Islet of Langerhans (tissue), 1 donor: ENCODE measurements around the gene RTEL1.

ENCODE experiments used
- FAIRE-seq: peaks from one replicate; lab custom pipeline; 2011; peaks lifted over from hg19 to GRCh38; lab: Jason Lieb, UNC

Gene RTEL1

GRCh38 chr20:63700199-63701050, 42.3 kb downstream of the RTEL1 start:
- FAIRE-seq, result no peak

DNA sequence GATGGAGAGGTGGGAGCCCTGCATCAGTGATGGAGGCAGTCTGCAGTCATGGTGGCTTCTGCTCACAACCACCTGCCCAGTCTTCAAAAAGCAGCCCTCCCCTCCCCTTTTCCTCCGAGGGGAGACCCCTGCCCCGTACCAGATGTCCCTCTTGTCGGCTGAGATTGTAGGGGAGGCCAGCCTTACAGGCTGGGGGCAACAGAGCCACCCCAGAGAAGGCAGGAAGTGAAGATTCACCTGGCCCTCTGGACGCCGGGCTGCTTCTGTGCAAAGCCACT, 42.9 kb downstream of the RTEL1 start:
- no peak for FAIRE-seq

DNA sequence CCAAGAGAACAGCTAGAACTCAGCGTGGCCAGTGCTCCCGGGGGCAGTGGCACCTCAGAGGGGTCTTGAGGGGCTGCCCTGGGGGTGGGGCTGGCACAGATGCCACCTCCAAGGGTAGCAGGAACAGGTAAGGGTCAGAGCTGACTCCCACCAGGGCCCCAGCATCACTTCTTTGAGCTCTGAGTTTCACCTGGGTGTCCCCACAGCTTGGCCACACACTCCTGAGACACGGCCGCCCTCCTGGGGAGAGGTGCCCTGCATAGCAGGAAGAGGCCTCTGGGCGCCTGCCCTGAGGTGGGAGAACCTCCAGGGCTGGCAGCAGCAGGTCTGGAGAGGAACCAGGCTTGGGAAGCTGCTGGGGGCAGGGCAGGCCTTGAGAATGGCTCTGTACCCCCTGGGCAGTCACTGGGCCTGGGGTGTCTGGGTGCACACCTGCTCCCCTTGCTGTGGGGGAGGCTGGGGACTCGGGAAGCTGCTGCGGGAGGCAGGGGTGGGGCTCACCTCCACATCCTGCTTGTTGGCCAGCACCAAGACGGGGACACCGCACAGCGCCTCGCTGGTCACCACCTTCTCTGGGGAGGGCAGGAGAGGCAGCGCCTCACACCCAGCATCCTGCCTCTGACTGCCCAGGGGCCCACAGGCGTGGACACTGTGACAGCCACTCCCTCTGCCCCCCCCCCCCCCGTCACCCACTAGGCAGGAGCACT, 43.4 kb downstream of the RTEL1 start:
- FAIRE-seq, result no peak

DNA sequence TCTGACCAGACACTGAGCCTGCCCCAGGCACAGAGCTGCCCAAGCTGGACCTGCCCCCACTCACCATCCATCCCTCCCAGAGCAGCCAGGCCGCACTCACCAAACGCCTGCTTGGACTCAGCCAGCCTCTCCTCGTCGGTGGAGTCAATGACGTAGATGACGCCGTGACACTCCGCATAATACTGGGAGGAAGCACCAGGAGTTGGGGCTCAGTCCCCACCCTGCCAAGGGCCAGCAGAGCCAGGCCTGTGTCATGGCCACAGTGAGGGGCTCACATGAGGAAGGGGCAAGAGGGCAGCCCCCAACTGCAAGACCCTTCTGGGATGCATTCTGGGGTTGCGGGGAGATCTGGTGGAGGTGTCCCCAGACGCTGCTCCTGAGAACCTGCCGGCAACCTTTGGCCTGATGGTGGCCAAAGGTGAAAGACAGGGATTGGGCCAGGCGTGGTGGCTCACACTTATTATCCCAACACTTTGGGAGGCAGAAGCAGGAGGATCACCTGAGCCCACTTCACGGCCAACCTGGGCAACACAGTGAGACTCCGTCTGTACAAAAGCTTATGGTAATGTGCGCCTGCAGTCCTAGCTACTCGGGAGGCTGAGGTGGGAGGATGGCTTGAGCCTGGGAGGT, 44.0 kb downstream of the RTEL1 start:
- FAIRE-seq, result no peak

- FAIRE-seq, result no peak
Measured at GRCh38 chr20:63702751-63703470, 44.8 kb downstream of the RTEL1 start.

DNA sequence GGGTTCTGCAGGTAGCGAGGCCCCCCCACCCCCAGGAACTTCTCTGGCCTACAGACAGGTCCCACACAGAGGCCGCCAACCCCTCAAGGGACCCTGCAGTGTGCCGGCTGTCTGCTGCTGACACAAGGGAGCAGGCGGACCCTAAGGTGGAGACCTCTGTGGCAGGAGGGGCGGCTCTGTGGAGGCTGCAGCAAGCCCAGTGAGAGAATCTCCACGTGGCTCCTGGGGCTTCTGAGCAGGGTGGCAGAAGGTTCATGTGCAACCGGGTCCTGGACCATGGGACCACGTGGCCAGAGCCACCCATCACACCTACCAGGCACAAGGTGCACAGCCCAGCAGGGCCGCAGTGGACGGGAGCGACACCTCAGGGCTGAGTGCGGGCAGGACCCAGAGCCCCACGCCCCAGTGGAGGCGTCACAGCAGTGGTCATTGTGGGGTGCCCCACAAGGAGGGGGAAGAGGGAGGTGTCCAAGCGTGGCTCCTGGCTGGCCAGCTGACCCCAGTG, 45.4 kb downstream of the RTEL1 start:
- no peak for FAIRE-seq

GRCh38 chr20:63703976-63704748, 46.0 kb downstream of the RTEL1 start:
- no peak for FAIRE-seq

GRCh38 chr20:63704749-63705117, 46.6 kb downstream of the RTEL1 start:
- FAIRE-seq, result no peak

DNA sequence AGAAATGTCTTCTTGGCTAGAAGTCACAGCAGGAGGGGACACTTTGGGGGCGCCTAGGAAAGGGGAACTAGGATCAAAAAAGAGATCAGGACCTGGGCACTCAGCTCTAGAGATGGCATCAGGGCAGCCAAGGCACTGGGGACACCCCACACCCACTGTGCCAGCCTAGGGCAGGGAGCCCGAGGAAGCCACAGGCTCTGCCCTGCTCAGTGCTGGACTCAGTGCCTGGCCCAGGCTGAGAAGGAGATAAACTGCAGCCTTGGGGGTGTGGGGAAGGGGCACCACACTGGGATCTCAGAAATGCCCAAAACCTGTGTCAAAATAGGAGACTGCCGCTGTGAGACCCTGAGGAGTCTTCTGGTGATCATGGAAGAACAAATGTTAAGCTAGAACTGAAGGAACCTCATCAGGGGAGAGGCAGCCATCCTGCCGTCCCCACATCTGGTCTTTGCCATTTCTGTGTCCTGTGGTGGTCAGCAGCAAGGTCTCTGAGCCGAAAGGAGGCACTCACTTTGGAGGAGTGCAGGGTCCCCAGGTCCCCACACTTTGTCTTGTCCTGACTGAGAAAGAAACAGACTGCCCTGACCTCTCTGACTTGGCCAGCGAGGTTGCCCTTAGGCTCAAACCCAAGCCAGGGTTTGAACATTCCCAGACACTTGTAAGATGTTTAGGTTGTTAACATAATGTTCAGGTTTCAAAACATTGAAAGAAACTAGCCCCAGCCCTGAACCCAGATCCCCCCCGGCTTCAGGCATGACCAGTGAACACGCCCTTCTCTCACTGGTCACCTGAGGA, 47.3 kb downstream of the RTEL1 start:
- FAIRE-seq, result no peak

DNA sequence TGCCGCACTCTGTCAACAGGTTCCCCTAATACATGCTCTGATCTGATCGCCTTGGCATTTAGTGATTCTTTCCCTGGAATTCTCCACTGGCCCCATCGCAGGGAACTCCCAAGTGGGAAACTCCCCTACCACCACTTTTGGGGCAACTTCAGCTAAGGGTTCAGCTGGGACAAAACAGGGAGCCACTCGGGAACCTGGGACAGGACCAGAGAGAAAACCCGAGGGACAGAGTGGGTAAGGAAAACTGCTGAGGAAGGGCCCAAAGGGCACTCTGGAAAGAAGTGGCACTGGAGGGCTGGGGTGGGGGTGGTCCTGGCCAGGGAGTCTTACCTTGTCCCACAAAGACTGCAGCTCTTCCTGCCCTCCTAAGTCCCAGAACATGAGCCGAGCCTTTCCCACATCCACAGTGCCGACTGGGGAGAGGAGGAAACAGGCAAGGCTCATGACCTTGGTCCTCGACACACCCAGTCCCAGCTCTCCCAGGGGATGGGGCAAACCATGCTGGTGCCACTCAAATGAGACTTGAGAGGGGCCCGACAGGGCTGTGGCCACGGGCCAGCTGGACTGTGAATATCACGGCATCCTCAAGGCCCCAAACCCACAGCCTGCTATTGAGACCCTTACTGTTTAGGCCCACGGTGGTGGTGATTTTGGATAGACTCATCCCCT, 48.0 kb downstream of the RTEL1 start:
- no peak for FAIRE-seq

DNA sequence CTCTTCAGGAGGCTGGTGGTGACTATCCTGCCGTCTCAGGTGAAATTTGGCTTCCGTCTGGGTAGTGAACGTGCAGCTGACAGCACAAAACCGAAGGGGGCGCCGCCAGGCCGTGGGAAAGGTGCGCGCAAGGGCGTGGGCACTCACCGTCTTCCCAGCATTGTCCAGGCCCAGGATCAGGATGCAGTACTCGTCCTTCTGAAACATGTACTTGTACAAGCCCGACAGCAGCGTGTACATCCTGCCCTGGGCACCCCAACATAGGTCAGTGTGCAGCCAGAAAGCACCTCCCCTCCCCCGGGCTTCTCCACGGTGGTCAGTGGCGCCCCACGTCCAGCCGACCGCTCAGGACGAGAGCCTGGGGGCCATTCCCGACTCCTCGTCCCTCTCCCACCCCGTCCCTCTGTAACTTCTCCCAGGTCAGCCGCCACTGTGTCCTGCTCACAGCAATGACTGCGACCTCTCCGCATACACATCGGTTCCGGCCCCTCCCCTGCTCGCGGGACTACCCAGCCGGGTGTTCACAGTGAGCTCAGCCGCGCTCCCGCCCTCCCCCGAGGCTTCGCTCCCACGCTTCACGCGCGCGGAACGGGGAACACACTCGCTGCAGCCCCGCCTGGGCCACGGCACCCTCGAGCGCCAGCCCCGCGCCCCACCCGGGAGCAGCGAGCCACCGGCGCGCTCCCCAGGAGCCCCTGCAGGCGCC, 48.9 kb downstream of the RTEL1 start:
- no peak for FAIRE-seq

DNA sequence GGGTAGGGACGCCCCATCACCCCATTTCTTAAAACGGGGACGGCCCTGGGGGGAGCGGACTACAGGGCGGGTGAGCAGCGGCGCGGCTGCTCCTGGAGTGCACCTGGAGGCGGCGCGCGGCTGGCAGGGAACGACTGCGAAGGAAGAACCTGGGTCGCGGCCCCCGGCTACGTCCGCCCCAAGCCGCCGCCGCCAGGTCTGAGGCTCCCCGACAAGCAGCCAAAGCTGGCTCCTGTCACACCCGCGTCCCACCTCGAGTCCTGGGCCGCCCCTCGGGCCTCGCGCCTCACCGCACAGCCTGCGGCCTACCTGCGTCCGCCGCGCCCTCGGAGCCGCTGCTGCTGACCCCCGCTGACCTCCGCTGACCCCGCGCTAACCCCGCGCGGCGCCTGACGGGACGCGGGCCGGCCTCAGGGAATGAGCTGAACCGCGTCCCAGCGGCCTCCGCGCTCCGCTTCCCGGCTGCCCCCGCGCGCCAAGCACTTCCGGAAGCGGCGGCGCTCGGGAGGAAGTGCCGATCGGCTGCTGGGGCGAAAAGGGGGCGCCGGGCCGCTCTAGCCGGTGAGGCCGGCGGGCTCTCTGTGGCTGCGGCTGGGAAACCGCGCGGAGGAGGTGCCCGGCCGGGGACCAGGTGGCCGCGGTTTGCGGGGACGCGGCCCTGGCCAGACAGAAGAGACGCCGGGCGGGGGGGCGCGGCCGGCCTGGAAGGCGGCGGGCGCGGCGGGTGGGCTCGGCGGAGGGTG, 49.6 kb downstream of the RTEL1 start, which contains the start of the genes ARFRP1 and ZGPAT:
TSS of gene ARFRP1 (minus strand) at position 419 of the 743 bp plus-strand sequence. CDS start 885 bp downstream, outside the sequence.
TSS of gene ZGPAT (plus strand) at position 482 of the 743 bp plus-strand sequence. CDS start 542 bp downstream, outside the sequence.
- FAIRE-seq, result no peak

GRCh38 chr20:63708301-63709148, 50.4 kb downstream of the RTEL1 start:
- no peak for FAIRE-seq

DNA sequence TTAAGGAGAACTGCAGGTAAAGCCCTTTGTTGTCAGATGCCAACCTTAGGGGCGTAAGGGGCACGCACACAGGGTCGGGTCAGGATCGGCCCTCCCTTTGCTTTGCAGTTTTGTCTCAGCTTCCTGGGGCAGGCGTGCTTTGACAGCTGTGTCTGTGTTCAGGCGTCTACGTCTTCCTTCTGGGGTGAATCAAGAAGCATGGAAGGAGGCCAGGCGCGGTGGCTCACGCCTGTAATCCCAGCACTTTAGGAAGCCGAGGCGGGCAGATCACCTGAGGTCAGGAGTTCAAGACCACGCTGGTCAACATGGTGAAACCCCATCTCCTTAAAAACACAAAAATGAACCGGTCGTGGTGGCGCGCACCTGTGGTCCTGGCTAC, 51.0 kb downstream of the RTEL1 start:
- FAIRE-seq, result no peak

DNA sequence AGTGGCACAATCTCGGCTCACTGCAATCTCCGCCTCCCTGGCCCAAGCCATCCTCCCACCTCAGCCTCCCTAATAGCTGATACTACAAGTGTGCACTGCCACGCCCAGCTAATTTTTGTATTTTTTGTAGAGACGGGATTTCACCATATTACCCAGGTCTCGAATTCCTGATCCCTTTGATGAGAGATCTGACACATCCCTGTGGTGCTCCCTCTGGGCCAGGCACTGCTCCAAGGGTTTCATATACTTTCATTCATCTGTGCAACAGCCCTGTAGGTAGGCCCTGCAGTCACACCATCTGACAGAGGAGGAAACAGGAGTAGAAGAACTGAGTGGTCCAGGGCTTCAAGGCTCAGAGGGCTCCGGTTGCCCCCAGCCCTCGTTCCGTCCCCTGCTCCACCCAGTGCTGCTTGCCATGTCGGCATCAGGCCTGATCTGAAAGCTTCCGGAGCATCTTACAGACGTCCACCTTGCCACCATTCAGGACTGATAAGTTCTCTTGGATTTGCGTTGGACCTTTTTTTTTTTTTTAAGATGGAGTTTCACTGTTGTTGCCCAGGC, 53.1 kb downstream of the RTEL1 start:
- FAIRE-seq, result no peak

GRCh38 chr20:63712191-63712590, 54.1 kb downstream of the RTEL1 start:
- FAIRE-seq, result no peak

DNA sequence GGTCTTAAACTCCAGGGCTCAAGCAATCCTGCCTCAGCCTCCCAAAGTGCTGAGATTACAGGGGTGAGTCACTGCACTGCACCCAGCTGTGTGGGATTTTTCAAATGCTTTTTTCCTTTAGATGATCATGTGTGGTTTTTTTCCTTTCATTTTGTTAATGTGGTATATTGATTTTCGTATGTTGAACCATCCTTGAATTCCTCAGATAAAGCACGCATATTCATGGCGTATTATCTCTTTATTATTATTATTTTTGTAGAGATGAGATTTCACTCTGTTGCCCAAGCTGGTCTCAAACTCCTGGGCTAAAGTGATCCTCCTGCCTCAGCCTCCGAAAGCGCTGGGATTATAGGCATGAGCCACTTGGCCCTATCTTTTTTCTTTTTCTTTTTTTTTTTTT, 56.7 kb downstream of the RTEL1 start:
- FAIRE-seq, result no peak

DNA sequence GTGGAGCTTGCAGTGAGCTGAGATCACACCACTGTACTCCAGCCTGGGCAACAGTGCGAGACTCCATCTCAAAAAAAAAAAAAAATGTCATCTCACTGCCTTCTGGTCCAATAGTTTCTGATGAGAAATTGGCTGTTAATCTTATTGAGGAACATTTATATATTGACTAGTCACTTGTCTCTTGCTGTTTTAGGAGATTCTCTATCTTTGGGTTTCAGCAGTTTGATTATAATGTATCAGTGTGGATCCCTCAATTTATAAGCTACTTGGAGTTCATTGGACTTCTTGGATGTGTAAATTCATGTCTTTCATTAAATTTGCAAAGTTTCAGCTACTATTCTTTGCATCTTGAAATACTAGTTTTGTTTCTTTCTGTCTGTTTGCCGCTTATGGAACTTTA, 60.9 kb downstream of the RTEL1 start:
- FAIRE-seq, result no peak
